Astrocyte (in vitro differentiated cells and primary cell): ENCODE measurements around the gene RAP1GAP.

Experiments
- CTCF ChIP-seq: IDR thresholded peaks from 2 replicates; pipeline ENCODE4 v1.5.1; 2011; ENCODE audit warnings: low read depth, mild to moderate bottlenecking, inconsistent platforms, low read length, moderate library complexity; ENCODE audit not compliant: insufficient read depth
- EZH2 ChIP-seq: IDR thresholded peaks from 2 replicates; pipeline ENCODE4 v1.6.1; 2012; ENCODE audit warnings: mild to moderate bottlenecking, low read length, inconsistent platforms; ENCODE audit not compliant: insufficient read depth

- TF ChIP-seq CTCF = no peak
- TF ChIP-seq EZH2 = no peak
Observed at GRCh38 chr1:21677168-21677567, 8.0 kb upstream of the RAP1GAP start.
